Uterus (tissue), 4 donors: Measurements from ENCODE around the gene SNCG. TPM values are rescaled to one million over a fixed set of nuclear protein-coding genes. Genes with fewer than 3 reads are reported as not detected.
"Not testable (repeated sequence)": the region's sequence is repeated elsewhere in the genome, so short reads cannot be mapped to it uniquely, and the experiment has no call there.

Experiments
- DNase-seq, 2 donors: peaks; one replicate each; pipeline ENCODE4 v3.0.0-alpha.2; 2019 to 2020
- H3K27ac ChIP-seq, 2 donors: fragments of 200-600 bp; sonication (generic); 1 replicate in 1 of 2; 2 replicates in 1 of 2; pipeline ENCODE4 v1.5.1; 2016 to 2018
- H3K27me3 ChIP-seq, 2 donors: fragments of 200-600 bp; sonication (generic); one replicate each; pipeline ENCODE4 v1.5.1; 2018 to 2019; ENCODE audit warnings: control low read depth in 1 of 2
- H3K36me3 ChIP-seq, 2 donors: fragments of 200-600 bp; sonication (generic); one replicate each; pipeline ENCODE4 v1.5.1; 2019; ENCODE audit warnings: control low read depth in 1 of 2
- H3K4me1 ChIP-seq, 2 donors: fragments of 200-600 bp; sonication (generic); one replicate each; pipeline ENCODE4 v1.5.1; 2018 to 2019; ENCODE audit warnings: control low read depth in 1 of 2
- H3K4me3 ChIP-seq, 2 donors: fragments of 200-600 bp; sonication (generic); 1 replicate in 1 of 2; 2 replicates in 1 of 2; pipeline ENCODE4 v1.5.1; 2018 to 2019; ENCODE audit warnings: mild to moderate bottlenecking in 1 of 2
- H3K9me3 ChIP-seq, 2 donors: fragments of 200-600 bp; sonication (generic); one replicate each; pipeline ENCODE4 v1.5.1; 2019; ENCODE audit warnings: control low read depth in 1 of 2
- POLR2A ChIP-seq, 2 donors: fragments of 450-650 bp; IDR thresholded peaks; one replicate each; pipeline ENCODE4 v1.6.1; 2016; ENCODE audit warnings: antibody characterized with exemption in 2 of 2, mild to moderate bottlenecking in 1 of 2, moderate library complexity in 1 of 2
- intact Hi-C: fragments of 100-400 bp; cut with DNase I; formaldehyde crosslinking; loops from one replicate; pipeline ENCODE4 v1.15.1; 2023; ENCODE audit warnings: low total_unique reads
- total RNA-seq, 4 donors: library from RNA; depleted of rRNA in 3 of 4; stranded (reverse); fragments of >200 nt in 3 of 4; gene quantifications; one replicate each; pipeline versions ENCODE4 v1.1.0 to v1.2.4, GENCODE V29; 2014 to 2023
- TF ChIP-seq, protein P1 (sequence below), 4 experiments: fragments of 200-600 bp in 2 of 4; fragments of 450-650 bp in 2 of 4; sonication (generic) in 2 of 4; IDR thresholded peaks; one replicate each; pipeline ENCODE4 v1.5.1; 2016 to 2019; ENCODE audit warnings: antibody characterized with exemption in 4 of 4, mild to moderate bottlenecking in 2 of 4, moderate library complexity in 1 of 4
- donor health status: DM: yes; HTN: yes; CAD: no.

Gene SNCG
- total RNA-seq, 4 donors from 2014 or later: 5.5 to 68.6 (median 36.2) TPM

DNA sequence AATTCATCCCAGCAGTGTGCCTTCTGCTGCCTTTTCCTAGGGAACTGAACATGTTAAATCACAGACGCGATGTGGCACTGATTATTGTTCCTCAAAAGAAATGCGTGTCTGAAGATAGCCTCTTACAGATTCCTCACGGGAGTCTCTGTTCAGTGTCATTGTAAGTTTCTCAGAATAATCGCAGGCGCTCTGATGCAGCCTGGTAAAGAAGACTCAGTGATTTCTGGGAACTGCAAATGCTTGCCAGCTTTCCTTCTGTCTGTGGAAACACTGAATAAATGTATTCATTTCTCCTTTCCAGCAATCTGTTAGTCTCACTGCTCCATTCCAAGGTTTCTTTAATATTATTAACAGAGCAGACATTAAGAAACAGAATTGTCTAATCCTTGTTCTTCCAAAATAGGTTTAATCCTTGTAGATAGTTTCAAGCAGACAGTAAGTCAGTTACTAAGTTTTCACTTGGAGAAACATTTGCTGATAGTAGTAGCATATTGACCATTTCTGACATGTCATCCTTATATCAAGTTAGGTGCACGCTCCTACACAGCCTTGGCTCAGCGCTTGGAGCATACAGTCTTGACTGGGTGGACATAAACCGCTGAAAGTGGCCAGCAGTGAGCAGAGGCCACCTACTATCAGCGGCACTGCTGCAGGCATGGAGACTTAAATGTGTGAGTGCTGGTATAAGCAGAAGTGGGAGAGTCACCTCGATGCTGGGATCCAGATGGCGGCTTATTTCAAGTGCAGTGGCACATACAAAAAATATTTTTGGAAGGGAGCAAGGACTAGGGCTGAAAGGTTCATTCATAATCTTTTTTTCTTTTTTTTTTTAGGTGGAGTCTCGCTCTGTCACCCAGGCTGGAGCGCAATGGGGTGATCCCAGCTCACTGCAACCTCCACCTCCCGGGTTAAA lies 28.7 kb upstream of the SNCG start:
- intact Hi-C loops: no loop called here
- H3K4me3 ChIP-seq: no peak overlapping the region
- no peaks in the 10 kb centered on the region for H3K27me3 ChIP-seq
- no peak overlapping the region for H3K27ac ChIP-seq
- DNase-seq: no peak
- no peaks in the 10 kb centered on the region for H3K9me3 ChIP-seq
- no peaks in the 10 kb centered on the region for H3K4me1 ChIP-seq
- no peaks in the 10 kb centered on the region for H3K36me3 ChIP-seq
- no peak for TF ChIP-seq POLR2A (IDR thresholded peaks at IDR 0.05)
- TF ChIP-seq, protein P1, sequence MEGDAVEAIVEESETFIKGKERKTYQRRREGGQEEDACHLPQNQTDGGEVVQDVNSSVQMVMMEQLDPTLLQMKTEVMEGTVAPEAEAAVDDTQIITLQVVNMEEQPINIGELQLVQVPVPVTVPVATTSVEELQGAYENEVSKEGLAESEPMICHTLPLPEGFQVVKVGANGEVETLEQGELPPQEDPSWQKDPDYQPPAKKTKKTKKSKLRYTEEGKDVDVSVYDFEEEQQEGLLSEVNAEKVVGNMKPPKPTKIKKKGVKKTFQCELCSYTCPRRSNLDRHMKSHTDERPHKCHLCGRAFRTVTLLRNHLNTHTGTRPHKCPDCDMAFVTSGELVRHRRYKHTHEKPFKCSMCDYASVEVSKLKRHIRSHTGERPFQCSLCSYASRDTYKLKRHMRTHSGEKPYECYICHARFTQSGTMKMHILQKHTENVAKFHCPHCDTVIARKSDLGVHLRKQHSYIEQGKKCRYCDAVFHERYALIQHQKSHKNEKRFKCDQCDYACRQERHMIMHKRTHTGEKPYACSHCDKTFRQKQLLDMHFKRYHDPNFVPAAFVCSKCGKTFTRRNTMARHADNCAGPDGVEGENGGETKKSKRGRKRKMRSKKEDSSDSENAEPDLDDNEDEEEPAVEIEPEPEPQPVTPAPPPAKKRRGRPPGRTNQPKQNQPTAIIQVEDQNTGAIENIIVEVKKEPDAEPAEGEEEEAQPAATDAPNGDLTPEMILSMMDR (IDR thresholded peaks at IDR 0.05): no peak

DNA sequence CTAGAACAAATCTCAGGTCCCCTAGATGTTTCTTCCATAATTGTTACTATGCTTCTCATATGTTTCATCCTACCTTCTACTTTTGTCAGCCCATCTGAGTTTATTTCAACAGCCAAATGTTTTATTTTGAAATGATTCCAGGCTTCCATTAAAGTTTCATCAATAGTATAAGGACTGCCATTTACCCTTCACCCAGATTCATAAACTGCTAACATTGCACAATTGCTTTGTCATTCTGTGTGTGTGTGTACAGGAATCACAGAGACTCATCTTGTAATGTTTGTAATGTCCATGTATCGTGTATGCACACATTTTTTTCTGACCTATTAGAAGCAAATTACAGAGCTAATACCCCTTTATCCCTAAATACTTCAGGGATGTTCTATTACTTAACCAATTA lies 26.5 kb upstream of the SNCG start:
- no peak for DNase-seq
- no peak for TF ChIP-seq POLR2A (IDR thresholded peaks at IDR 0.05)
- TF ChIP-seq, protein P1 (IDR thresholded peaks at IDR 0.05): no peak
- Histone ChIP-seq H3K27ac (peak overlapping the region in 1 of 2 donors; percentile 30), H3K4me3 (no peak overlapping the region), H3K4me1 (no peaks in the 10 kb centered on the region), H3K36me3 (no peaks in the 10 kb centered on the region), H3K27me3 (no peaks in the 10 kb centered on the region), H3K9me3 (no peaks in the 10 kb centered on the region)
- intact Hi-C loops: no loop called here

DNA sequence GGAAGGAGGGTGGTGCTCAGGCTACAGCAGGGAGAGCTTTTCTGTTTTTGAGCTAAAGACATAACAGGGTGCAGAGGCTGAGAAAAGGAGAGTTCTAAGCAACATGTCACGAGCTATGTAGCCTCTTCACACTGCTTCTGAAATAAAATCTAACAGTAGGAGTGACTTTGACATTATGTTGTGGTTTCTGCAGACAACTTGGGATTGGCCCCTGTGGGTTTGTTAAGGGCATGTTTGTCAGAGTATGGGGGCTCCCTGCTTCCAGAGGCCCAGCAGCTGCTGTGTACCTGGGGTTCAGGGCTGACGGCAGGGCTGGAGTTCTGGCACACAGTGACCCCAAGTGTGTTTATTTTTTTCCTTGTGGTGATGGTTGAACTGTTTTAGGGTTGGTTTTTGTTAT lies 25.7 kb upstream of the SNCG start:
- H3K27ac ChIP-seq: no peak overlapping the region
- no peaks in the 10 kb centered on the region for H3K4me1 ChIP-seq
- DNase-seq: no peak
- H3K36me3 ChIP-seq: no peaks in the 10 kb centered on the region
- H3K4me3 ChIP-seq: no peak overlapping the region
- intact Hi-C loops: no loop called here
- H3K9me3 ChIP-seq: no peaks in the 10 kb centered on the region
- TF ChIP-seq, protein P1 (IDR thresholded peaks at IDR 0.05): no peak
- TF ChIP-seq POLR2A (IDR thresholded peaks at IDR 0.05): no peak
- no peaks in the 10 kb centered on the region for H3K27me3 ChIP-seq

DNA sequence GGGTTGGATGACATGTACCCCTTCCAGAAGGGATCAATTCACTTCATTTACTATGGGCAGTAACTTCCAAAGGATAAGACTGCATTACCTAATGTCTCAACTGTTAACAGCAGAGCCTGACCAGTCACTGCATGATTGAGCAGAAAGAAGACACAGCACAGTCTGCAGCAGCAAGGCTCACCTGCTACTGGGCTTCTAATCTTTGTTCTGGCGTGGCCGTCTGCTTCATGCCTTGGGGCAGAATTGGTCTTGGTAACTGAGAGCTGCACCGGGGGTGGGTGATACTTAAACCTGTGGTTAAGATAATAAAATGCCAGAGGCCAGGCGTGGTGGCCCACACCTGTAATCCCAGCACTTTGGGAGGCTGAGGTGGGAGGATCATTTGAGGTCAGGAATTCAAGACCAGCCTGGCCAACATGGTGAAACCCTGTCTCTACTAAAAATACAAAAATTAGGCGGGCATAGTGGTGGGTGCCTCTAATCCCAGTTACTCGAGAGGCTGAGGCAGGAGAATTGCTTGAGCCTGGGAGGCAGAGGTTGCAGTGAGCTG lies 24.2 kb upstream of the SNCG start:
- DNase-seq, intact Hi-C loops, H3K36me3 ChIP-seq, H3K4me1 ChIP-seq, H3K27ac ChIP-seq, H3K27me3 ChIP-seq, H3K9me3 ChIP-seq, H3K4me3 ChIP-seq: not testable (repeated sequence)

DNA sequence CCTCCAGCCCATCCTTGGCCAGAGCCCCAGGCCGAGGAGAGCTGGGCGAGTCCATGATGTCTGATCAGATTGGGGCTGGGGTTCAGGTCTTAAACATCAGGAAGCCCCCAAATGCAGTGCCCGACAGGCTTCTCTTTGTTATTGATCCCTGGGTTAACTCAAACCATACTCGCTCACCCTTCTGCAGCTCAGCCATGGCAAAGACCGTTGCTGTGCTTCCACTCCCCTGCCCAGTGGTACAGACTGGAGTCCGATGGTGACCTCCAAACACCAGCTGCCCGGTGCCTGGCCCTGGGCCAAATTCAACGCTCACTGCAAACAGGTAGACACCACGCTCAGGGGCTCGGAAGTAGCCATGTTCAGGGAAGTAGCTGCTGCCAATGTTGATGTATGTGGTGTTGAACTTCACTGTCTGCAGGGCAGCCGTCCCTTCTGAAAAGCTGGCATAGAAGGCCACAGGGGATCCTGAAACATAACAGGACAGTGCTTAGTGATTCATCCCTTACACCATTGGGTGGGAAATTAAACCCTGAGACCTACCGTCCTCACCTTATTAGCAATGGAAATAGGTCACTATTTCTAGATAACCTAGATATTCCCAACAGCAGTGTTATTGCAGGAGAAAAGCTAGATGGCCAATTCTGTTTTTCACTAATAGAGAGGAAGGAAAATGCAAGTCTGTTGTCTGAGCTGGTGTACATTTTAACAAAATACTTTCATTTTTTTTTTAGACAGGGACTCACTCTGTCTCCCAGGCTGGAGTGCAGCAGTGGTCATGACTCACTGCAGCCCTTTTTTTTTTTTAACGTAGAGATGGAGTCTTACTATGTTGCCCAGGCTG lies 21.5 kb upstream of the SNCG start:
- no peak overlapping the region for H3K27ac ChIP-seq
- no peaks in the 10 kb centered on the region for H3K9me3 ChIP-seq
- no peaks in the 10 kb centered on the region for H3K27me3 ChIP-seq
- TF ChIP-seq, protein P1 (IDR thresholded peaks at IDR 0.05): no peak
- TF ChIP-seq POLR2A (IDR thresholded peaks at IDR 0.05): no peak
- H3K4me3 ChIP-seq: no peak overlapping the region
- no peaks in the 10 kb centered on the region for H3K4me1 ChIP-seq
- H3K36me3 ChIP-seq: no peaks in the 10 kb centered on the region
- no peak for DNase-seq
- intact Hi-C loops: no loop called here
